ENCODE results near the gene FLAD1.

Gene FLAD1

GRCh38 chr1:154945160-154945961 lies 37.8 kb upstream of the FLAD1 start:
- no peak for TF ChIP-seq CTCF (IDR thresholded peaks at IDR 0.05; ENCODE audit: low read depth, low read length, missing control alignments)
- no peak overlapping the region for H3K4me3 ChIP-seq (ENCODE audit: low read depth, low read length)
- DNase-seq (ENCODE audit: low read depth), result no peak

GRCh38 chr1:154945962-154946850 lies 36.9 kb upstream of the FLAD1 start:
- TF ChIP-seq CTCF (IDR thresholded peaks at IDR 0.05; ENCODE audit: low read depth, low read length, missing control alignments), result no peak
- DNase-seq (ENCODE audit: low read depth), result no peak
- no peak overlapping the region for H3K4me3 ChIP-seq (ENCODE audit: low read depth, low read length)

GRCh38 chr1:154948079-154948478 lies 35.1 kb upstream of the FLAD1 start:
- H3K4me3 ChIP-seq (ENCODE audit: low read depth, low read length), result no peak overlapping the region
- no peak for TF ChIP-seq CTCF (IDR thresholded peaks at IDR 0.05; ENCODE audit: low read depth, low read length, missing control alignments)
- no peak for DNase-seq (ENCODE audit: low read depth)

GRCh38 chr1:154951901-154952657 lies 31.1 kb upstream of the FLAD1 start:
- TF ChIP-seq CTCF (IDR thresholded peaks at IDR 0.05; ENCODE audit: low read depth, low read length, missing control alignments), result no peak
- no peak overlapping the region for H3K4me3 ChIP-seq (ENCODE audit: low read depth, low read length)
- no peak for DNase-seq (ENCODE audit: low read depth)

- DNase-seq (ENCODE audit: low read depth), result no peak
- no peak for TF ChIP-seq CTCF (IDR thresholded peaks at IDR 0.05; ENCODE audit: low read depth, low read length, missing control alignments)
- no peak overlapping the region for H3K4me3 ChIP-seq (ENCODE audit: low read depth, low read length)
These were observed 30.5 kb upstream of the FLAD1 start for GRCh38 chr1:154952664-154953063.

- H3K4me3 ChIP-seq (ENCODE audit: low read depth, low read length), result no peak overlapping the region
- no peak for TF ChIP-seq CTCF (IDR thresholded peaks at IDR 0.05; ENCODE audit: low read depth, low read length, missing control alignments)
- DNase-seq (ENCODE audit: low read depth), result no peak
These were observed 29.5 kb upstream of the FLAD1 start for GRCh38 chr1:154953611-154954038.
